PC-3 (cell line): ENCODE measurements around the gene PHAX. TPM values are rescaled to one million over a fixed set of nuclear protein-coding genes. Genes with fewer than 3 reads are reported as not detected.
A peak's percentile ranks its signal among the peaks of the same experiment; 100 is the strongest.

Source experiments
- ATAC-seq: fragments of 200-7000 bp; cut with Tn5 transposase; 2 replicates; pipeline ENCODE4 v1.9.1; 2020; ENCODE audit warnings: mild to moderate bottlenecking, moderate library complexity
- BruUV-seq: library from RNA; stranded (reverse); fragments of 400-500 nt; replicated peaks from 2 replicates; lab custom pipeline; 2021; lab: Mats Ljungman, UMichigan
- CTCF ChIA-PET: fragments of 300-600 bp; sonication (Branson Sonifier 250); formaldehyde crosslinking; loops from one replicate; lab custom pipeline; 2022; ENCODE audit warnings: antibody characterized with exemption; lab: Charles Lee
- POLR2A ChIA-PET: fragments of 300-600 bp; sonication (Branson Sonifier 250); formaldehyde crosslinking; loops from one replicate; lab custom pipeline; 2022; ENCODE audit warnings: antibody characterized with exemption; ENCODE audit not compliant: unreplicated experiment; lab: Charles Lee
- DNase-seq: peaks from one replicate; pipeline ENCODE4 v3.0.0-alpha.2; 2015
- H2AFZ ChIP-seq: fragments of 300-600 bp; sonication (generic); 2 replicates; pipeline ENCODE4 v1.6.0; 2016; ENCODE audit warnings: antibody characterized with exemption, low read length
- H3F3A ChIP-seq: fragments of 300-600 bp; sonication (generic); one replicate; pipeline ENCODE4 v1.6.0; 2017; ENCODE audit warnings: antibody characterized with exemption, low read length, control low read depth, mild to moderate bottlenecking; ENCODE audit not compliant: unreplicated experiment
- H3K27ac ChIP-seq: fragments of 300-600 bp; sonication (generic); 2 replicates; pipeline ENCODE4 v1.5.1; 2016; ENCODE audit warnings: mild to moderate bottlenecking, low read length
- H3K27me3 ChIP-seq: fragments of 300-600 bp; sonication (generic); 2 replicates; pipeline ENCODE4 v1.6.1; 2016; ENCODE audit warnings: low read length, mixed read lengths
- H3K36me3 ChIP-seq: fragments of 300-600 bp; sonication (generic); 2 replicates; pipeline ENCODE4 v1.6.1; 2016; ENCODE audit warnings: low read depth, mixed run types, low read length, mixed read lengths
- H3K4me1 ChIP-seq: fragments of 300-600 bp; sonication (generic); 2 replicates; pipeline ENCODE4 v1.5.1; 2016; ENCODE audit warnings: low read length; ENCODE audit not compliant: insufficient read depth
- H3K4me2 ChIP-seq: fragments of 300-600 bp; sonication (generic); 2 replicates; pipeline ENCODE4 v1.6.0; 2016; ENCODE audit warnings: low read length
- H3K4me3 ChIP-seq: fragments of 300-600 bp; sonication (generic); 2 replicates; pipeline ENCODE4 v1.5.1; 2016; ENCODE audit warnings: mild to moderate bottlenecking, low read length, mixed read lengths
- H3K79me2 ChIP-seq: fragments of 300-600 bp; sonication (generic); 2 replicates; pipeline ENCODE4 v1.6.1; 2017; ENCODE audit warnings: low read length, mixed read lengths
- H3K9ac ChIP-seq: fragments of 300-600 bp; sonication (generic); 2 replicates; pipeline ENCODE4 v1.6.0; 2016; ENCODE audit warnings: mild to moderate bottlenecking, low read length
- H3K9me2 ChIP-seq: fragments of 300-600 bp; sonication (generic); replicated peaks from 2 replicates; pipeline ENCODE4 v1.6.1; 2016; ENCODE audit warnings: mixed run types, low read length, mixed read lengths
- H3K9me3 ChIP-seq: fragments of 300-600 bp; sonication (generic); 2 replicates; pipeline ENCODE4 v1.6.1; 2016; ENCODE audit warnings: low read length, mixed read lengths
- H4K20me1 ChIP-seq: fragments of 300-600 bp; sonication (generic); 2 replicates; pipeline ENCODE4 v1.6.1; 2016; ENCODE audit warnings: low read length, mixed read lengths
- CTCF ChIP-seq: fragments of 300-600 bp; sonication (generic); conservative IDR thresholded peaks from 2 replicates; pipeline ENCODE4 v1.5.1; 2017; ENCODE audit warnings: antibody characterized with exemption, low read depth, mild to moderate bottlenecking, low read length
- EZH2 ChIP-seq: fragments of 300-600 bp; sonication (generic); IDR thresholded peaks from one replicate; pipeline ENCODE4 v1.6.1; 2017; ENCODE audit warnings: antibody characterized with exemption, mild to moderate bottlenecking, low read length; ENCODE audit not compliant: unreplicated experiment
- EZH2phosphoT487 ChIP-seq: fragments of 300-600 bp; sonication (generic); IDR thresholded peaks from 2 replicates; pipeline ENCODE4 v1.6.1; 2018; ENCODE audit warnings: mild to moderate bottlenecking, antibody characterized with exemption, low read length, borderline replicate concordance
- intact Hi-C: fragments of 100-400 bp; cut with micrococcal nuclease; formaldehyde crosslinking; loops from 2 replicates; pipeline ENCODE4 v1.9.0; 2023
- total RNA-seq: library from RNA; depleted of rRNA; stranded (reverse); fragments of >200 nt; gene quantifications from 2 replicates; pipeline ENCODE4 v1.2.3, GENCODE V29; 2014

PHAX gene
- total RNA-seq, 1 experiment from 2014 or later = 40.3 TPM

GRCh38 chr5:126561908-126562307 is 38.8 kb upstream of the PHAX start:
- H4K20me1 ChIP-seq = no peaks in the 10 kb centered on the region
- TF ChIP-seq EZH2 = no peak
- no peak for TF ChIP-seq CTCF
- TF ChIP-seq EZH2phosphoT487 = no peak
- ChIA-PET CTCF (no interaction called here), POLR2A (no interaction called here)
- no TSS peak for BruUV-seq
- no peak overlapping the region for H3K4me3 ChIP-seq
- H3K4me1 ChIP-seq = no peaks in the 10 kb centered on the region
- DNase-seq (peak; percentile 13), ATAC-seq (peak; percentile 24; the same call in 1 of the 2 replicates)
- no peaks in the 10 kb centered on the region for H3K9me2 ChIP-seq
- H3K27ac ChIP-seq = no peak overlapping the region
- no peak overlapping the region for H2AFZ ChIP-seq
- H3K9ac ChIP-seq = no peak overlapping the region
- no peaks in the 10 kb centered on the region for H3K79me2 ChIP-seq
- H3K27me3 ChIP-seq = no peaks in the 10 kb centered on the region
- no peaks in the 10 kb centered on the region for H3F3A ChIP-seq
- H3K36me3 ChIP-seq = peaks cover 24% of the 10 kb centered on the region
- no peaks in the 10 kb centered on the region for H3K9me3 ChIP-seq
- intact Hi-C loops = no loop called here
- H3K4me2 ChIP-seq = no peak overlapping the region

GRCh38 chr5:126562823-126563222 is 37.9 kb upstream of the PHAX start:
- ChIA-PET CTCF (no interaction called here), POLR2A (no interaction called here)
- Histone ChIP-seq H3K9me2 (no peaks in the 10 kb centered on the region), H3K4me3 (no peak overlapping the region), H2AFZ (no peak overlapping the region), H3K9ac (no peak overlapping the region), H3K27ac (no peak overlapping the region), H3K4me2 (no peak overlapping the region), H3K36me3 (peaks cover 24% of the 10 kb centered on the region), H3F3A (no peaks in the 10 kb centered on the region), H3K4me1 (no peaks in the 10 kb centered on the region), H3K27me3 (no peaks in the 10 kb centered on the region), H4K20me1 (no peaks in the 10 kb centered on the region), H3K79me2 (no peaks in the 10 kb centered on the region), H3K9me3 (no peaks in the 10 kb centered on the region)
- no peak for DNase-seq
- ATAC-seq = no peak
- intact Hi-C loops = no loop called here
- TF ChIP-seq EZH2phosphoT487 = no peak
- TF ChIP-seq CTCF = no peak
- TF ChIP-seq EZH2 = no peak
- no TSS peak for BruUV-seq

GRCh38 chr5:126568206-126568755 is 32.5 kb upstream of the PHAX start:
- ChIA-PET CTCF (no interaction called here), POLR2A (no interaction called here)
- H3K9me3 ChIP-seq = no peaks in the 10 kb centered on the region
- ATAC-seq = no peak
- no peaks in the 10 kb centered on the region for H3F3A ChIP-seq
- no peaks in the 10 kb centered on the region for H4K20me1 ChIP-seq
- H3K79me2 ChIP-seq = no peaks in the 10 kb centered on the region
- no peaks in the 10 kb centered on the region for H3K27me3 ChIP-seq
- H2AFZ ChIP-seq = no peak overlapping the region
- peaks cover 30% of the 10 kb centered on the region for H3K36me3 ChIP-seq
- DNase-seq = no peak
- no peaks in the 10 kb centered on the region for H3K9me2 ChIP-seq
- H3K4me1 ChIP-seq = no peaks in the 10 kb centered on the region
- BruUV-seq = no TSS peak
- no peak overlapping the region for H3K9ac ChIP-seq
- H3K4me3 ChIP-seq = no peak overlapping the region
- intact Hi-C loops = no loop called here
- TF ChIP-seq EZH2 (no peak), CTCF (no peak), EZH2phosphoT487 (no peak)
- H3K4me2 ChIP-seq = no peak overlapping the region
- no peak overlapping the region for H3K27ac ChIP-seq
